Smooth muscle cell of the brain vasculature (primary cell): ENCODE results near the gene PNRC1.
"Not testable (repeated sequence)": the region's sequence is repeated elsewhere in the genome, so short reads cannot be mapped to it uniquely, and the experiment has no call there.

Experiments used
- DNase-seq: peaks from one replicate; pipeline ENCODE4 v3.0.0-alpha.2; 2012; ENCODE audit warnings: low read depth, low spot score

The PNRC1 gene

GRCh38 chr6:89080281-89081128, at the start of gene PNRC1:
Gene PNRC1, plus strand, starts transcription at chr6:89080751. Its CDS starts 144 bp downstream, at chr6:89080895.
- peak; percentile 98 for DNase-seq

GRCh38 chr6:89032599-89032998, 48.0 kb upstream of the PNRC1 start:
- DNase-seq = no peak

GRCh38 chr6:89033461-89033860, 47.1 kb upstream of the PNRC1 start:
- no peak for DNase-seq

- DNase-seq = not testable (repeated sequence)
Observed at GRCh38 chr6:89034116-89034515, 46.4 kb upstream of the PNRC1 start.

GRCh38 chr6:89034586-89035251, 45.8 kb upstream of the PNRC1 start:
- no peak for DNase-seq

GRCh38 chr6:89035252-89036101, 45.1 kb upstream of the PNRC1 start:
- no peak for DNase-seq

GRCh38 chr6:89037141-89037900, 43.2 kb upstream of the PNRC1 start:
- no peak for DNase-seq

- not testable (repeated sequence) for DNase-seq
Observed at GRCh38 chr6:89037901-89038293, 42.7 kb upstream of the PNRC1 start.

GRCh38 chr6:89042664-89043063, 37.9 kb upstream of the PNRC1 start:
- no peak for DNase-seq

- no peak for DNase-seq
Observed at GRCh38 chr6:89044328-89045010, 36.1 kb upstream of the PNRC1 start.

GRCh38 chr6:89045011-89045387, 35.6 kb upstream of the PNRC1 start:
- DNase-seq = no peak

- DNase-seq = no peak
Observed at GRCh38 chr6:89045576-89045975, 35.0 kb upstream of the PNRC1 start.

GRCh38 chr6:89047473-89047872, 33.1 kb upstream of the PNRC1 start:
- DNase-seq = no peak

GRCh38 chr6:89048288-89048923, 32.1 kb upstream of the PNRC1 start:
- DNase-seq = no peak

GRCh38 chr6:89048985-89049384, 31.6 kb upstream of the PNRC1 start:
- no peak for DNase-seq

GRCh38 chr6:89050155-89050554, 30.4 kb upstream of the PNRC1 start:
- no peak for DNase-seq

- no peak for DNase-seq
Observed at GRCh38 chr6:89050697-89051096, 29.9 kb upstream of the PNRC1 start.

GRCh38 chr6:89051676-89052075, 28.9 kb upstream of the PNRC1 start:
- DNase-seq = no peak

- DNase-seq = no peak
Observed at GRCh38 chr6:89054208-89054607, 26.3 kb upstream of the PNRC1 start.

- no peak for DNase-seq
Observed at GRCh38 chr6:89057759-89058158, 22.8 kb upstream of the PNRC1 start.
